Measurements from ENCODE around the gene OR1A2. TPM values are rescaled to one million over a fixed set of nuclear protein-coding genes. Genes with fewer than 3 reads are reported as not detected.
"Not testable (repeated sequence)": the region's sequence is repeated elsewhere in the genome, so short reads cannot be mapped to it uniquely, and the experiment has no call there.

OR1A2 gene
- total RNA-seq, 2 donors from 2014 or later, result not detected

- not testable (repeated sequence) for H3K9me3 Mint-ChIP-seq; H3K27ac Mint-ChIP-seq; H3K4me1 Mint-ChIP-seq; H3K27me3 Mint-ChIP-seq; H3K36me3 Mint-ChIP-seq (ENCODE audit: low read depth); H3K4me3 Mint-ChIP-seq; ATAC-seq (replicated peaks)
Observed at GRCh38 chr17:3244841-3245240, 47.5 kb downstream of the OR1A2 start.

Other genes starting within 250 kb of the OR1A2 start
- gene OR1D5, start 133.9 kb upstream of the OR1A2 start, total RNA-seq, result not detected
- gene OR1D2, start 93.1 kb upstream of the OR1A2 start, total RNA-seq, result not detected
- gene OR1G1, start 70.0 kb upstream of the OR1A2 start, total RNA-seq, result not detected
- gene OR1A1, start 10.1 kb downstream of the OR1A2 start, total RNA-seq, result not detected
- under 1 TPM in 1 of 2 donors, not detected in 1; 0.35 TPM for gene OR3A1, start 100.8 kb downstream of the OR1A2 start, total RNA-seq
- gene OR3A2, start 188.8 kb downstream of the OR1A2 start, total RNA-seq, result 1 to 10 TPM; 1.2 to 2.3 TPM
- gene OR1E1, start 200.9 kb downstream of the OR1A2 start, total RNA-seq, result not detected
- not detected for gene OR3A3, start 213.9 kb downstream of the OR1A2 start, total RNA-seq
- not detected for gene OR1E2, start 236.3 kb downstream of the OR1A2 start, total RNA-seq